Stimulated activated CD4-positive, alpha-beta T cell treated with anti-CD3 and anti-CD28 coated beads, Interleukin-12 subunit alpha, Interleukin-12 subunit beta, amount 100 ng/mL, for 48 hours (primary cell): ENCODE measurements around the gene PARD3B.
"Not testable (repeated sequence)": the region's sequence is repeated elsewhere in the genome, so short reads cannot be mapped to it uniquely, and the experiment has no call there.

Experiments
- DNase-seq, 3 donors: peaks; one replicate each; pipeline ENCODE4 v3.0.0-alpha.2; 2020; ENCODE audit warnings: low read depth in 2 of 3, low spot score in 1 of 3

Gene PARD3B

GRCh38 chr2:205484215-205484614, 938.9 kb downstream of the PARD3B start:
- no peak for DNase-seq

GRCh38 chr2:205484764-205485163, 939.5 kb downstream of the PARD3B start:
- DNase-seq = no peak

GRCh38 chr2:205493528-205493927, 948.3 kb downstream of the PARD3B start:
- DNase-seq = not testable (repeated sequence)

- DNase-seq = no peak
These were observed 949.4 kb downstream of the PARD3B start for GRCh38 chr2:205494537-205495235.

- DNase-seq = no peak
These were observed 950.5 kb downstream of the PARD3B start for GRCh38 chr2:205495819-205496218.

GRCh38 chr2:205496370-205496769, 951.1 kb downstream of the PARD3B start:
- DNase-seq = no peak

- no peak for DNase-seq
These were observed 951.5 kb downstream of the PARD3B start for GRCh38 chr2:205496772-205497171.

GRCh38 chr2:205499006-205499405, 953.7 kb downstream of the PARD3B start:
- DNase-seq = no peak

- DNase-seq = no peak
These were observed 954.8 kb downstream of the PARD3B start for GRCh38 chr2:205500065-205500464.

GRCh38 chr2:205500951-205501350, 955.7 kb downstream of the PARD3B start:
- DNase-seq = no peak

GRCh38 chr2:205501826-205502225, 956.6 kb downstream of the PARD3B start:
- no peak for DNase-seq

- no peak for DNase-seq
These were observed 960.1 kb downstream of the PARD3B start for GRCh38 chr2:205505371-205505770.

- DNase-seq = no peak
These were observed 964.4 kb downstream of the PARD3B start for GRCh38 chr2:205509655-205510054.

GRCh38 chr2:205510345-205510744, 965.1 kb downstream of the PARD3B start:
- DNase-seq = no peak

- no peak for DNase-seq
These were observed 965.9 kb downstream of the PARD3B start for GRCh38 chr2:205511221-205511620.

- no peak for DNase-seq
These were observed 966.4 kb downstream of the PARD3B start for GRCh38 chr2:205511641-205512040.

- no peak for DNase-seq
These were observed 975.0 kb downstream of the PARD3B start for GRCh38 chr2:205520311-205520710.

GRCh38 chr2:205524656-205525055, 979.4 kb downstream of the PARD3B start:
- DNase-seq = no peak

- DNase-seq = no peak
These were observed 982.5 kb downstream of the PARD3B start for GRCh38 chr2:205527801-205528200.

GRCh38 chr2:205531072-205531471, 985.8 kb downstream of the PARD3B start:
- no peak for DNase-seq

- no peak for DNase-seq
These were observed 986.3 kb downstream of the PARD3B start for GRCh38 chr2:205531489-205532148.

- DNase-seq = no peak
These were observed 989.7 kb downstream of the PARD3B start for GRCh38 chr2:205535001-205535400.

GRCh38 chr2:205539603-205540002, 994.3 kb downstream of the PARD3B start:
- no peak for DNase-seq
